CD14-positive monocyte (primary cell): Measurements from ENCODE around the gene VPS52. TPM values are rescaled to one million over a fixed set of nuclear protein-coding genes. Genes with fewer than 3 reads are reported as not detected.
A peak's percentile ranks its signal among the peaks of the same experiment; 100 is the strongest.

Experiments
- DNase-seq, 3 donors: peaks; one replicate each; pipeline ENCODE4 v3.0.0-alpha.2; 2011 to 2022
- H2AFZ ChIP-seq: 2 replicates; pipeline ENCODE4 v1.6.0; 2012; ENCODE audit warnings: mild to moderate bottlenecking, low read depth, low read length, inconsistent platforms; ENCODE audit not compliant: insufficient read depth, poor library complexity, severe bottlenecking
- H3K27ac ChIP-seq, 2 donors: 1 replicate in 1 of 2; 2 replicates in 1 of 2; pipeline ENCODE4 v1.5.1; 2012 to 2013; ENCODE audit warnings: low read length in 2 of 2, control low read depth in 1 of 2, inconsistent platforms in 1 of 2, low read depth in 1 of 2, mild to moderate bottlenecking in 1 of 2
- H3K27me3 ChIP-seq, 2 donors: one replicate each; pipeline versions ENCODE4 v1.6.0 to v1.6.1; 2011 to 2013; ENCODE audit warnings: low read length in 2 of 2; ENCODE audit not compliant: control insufficient read depth in 2 of 2, insufficient read depth in 2 of 2
- H3K36me3 ChIP-seq, 2 donors: replicated peaks in 1 of 2; 1 replicate in 1 of 2; 2 replicates in 1 of 2; pipeline versions ENCODE4 v1.5.1 to v1.6.1; 2012 to 2013; ENCODE audit warnings: low read length in 2 of 2, control low read depth in 1 of 2, inconsistent platforms in 1 of 2, mild to moderate bottlenecking in 1 of 2; ENCODE audit not compliant: insufficient read depth in 2 of 2, control insufficient read depth in 1 of 2
- H3K4me1 ChIP-seq, 2 donors: 1 replicate in 1 of 2; 2 replicates in 1 of 2; pipeline versions ENCODE4 v1.5.1 to v1.6.1; 2012 to 2013; ENCODE audit warnings: low read length in 2 of 2, control low read depth in 1 of 2, inconsistent platforms in 1 of 2, mild to moderate bottlenecking in 1 of 2, moderate library complexity in 1 of 2; ENCODE audit not compliant: insufficient read depth in 2 of 2, control insufficient read depth in 1 of 2
- H3K4me2 ChIP-seq: replicated peaks from 2 replicates; pipeline ENCODE3; 2012; ENCODE audit warnings: low read length, moderate library complexity, mild to moderate bottlenecking; ENCODE audit not compliant: poor library complexity, severe bottlenecking; ENCODE audit errors: extremely low read depth
- H3K4me3 ChIP-seq, 3 experiments: fragments of 200-600 bp in 1 of 3; sonication (generic) in 1 of 3; replicated peaks in 1 of 3; 1 replicate in 2 of 3; 2 replicates in 1 of 3; pipeline ENCODE4 v1.5.1; 2011 to 2013; ENCODE audit warnings: low read length in 3 of 3, mild to moderate bottlenecking in 3 of 3, control low read depth in 2 of 3, low read depth in 2 of 3, inconsistent platforms in 1 of 3, moderate library complexity in 1 of 3
- H3K79me2 ChIP-seq: 2 replicates; pipeline ENCODE4 v1.6.0; 2012; ENCODE audit warnings: mild to moderate bottlenecking, control low read depth, inconsistent platforms, low read length, moderate library complexity; ENCODE audit not compliant: insufficient read depth
- H3K9ac ChIP-seq: 2 replicates; pipeline ENCODE4 v1.6.0; 2017; ENCODE audit warnings: low read length, mild to moderate bottlenecking; ENCODE audit not compliant: insufficient read depth, poor library complexity, severe bottlenecking
- H3K9me3 ChIP-seq, 2 donors: replicated peaks in 1 of 2; 1 replicate in 1 of 2; 2 replicates in 1 of 2; pipeline versions ENCODE4 v1.5.1 to v1.6.1; 2012 to 2013; ENCODE audit warnings: low read length in 2 of 2, control low read depth in 1 of 2; ENCODE audit not compliant: control insufficient read depth in 1 of 2, insufficient read depth in 1 of 2
- H4K20me1 ChIP-seq: 2 replicates; pipeline ENCODE4 v1.6.0; 2012; ENCODE audit warnings: mild to moderate bottlenecking, low read length, control low read depth, moderate library complexity; ENCODE audit not compliant: insufficient read depth
- H3K27ac Mint-ChIP-seq, 7 donors: one replicate each; pipeline ENCODE4 v1.8.0; 2020; ENCODE audit warnings: mild to moderate bottlenecking in 7 of 7, mixed read lengths in 7 of 7, moderate library complexity in 6 of 7, inconsistent platforms in 2 of 7
- H3K27me3 Mint-ChIP-seq, 3 donors: one replicate each; pipeline ENCODE4 v1.8.0; 2021 to 2022; ENCODE audit warnings: low read depth in 3 of 3, mild to moderate bottlenecking in 3 of 3, mixed read lengths in 3 of 3, moderate library complexity in 3 of 3, inconsistent platforms in 1 of 3
- H3K36me3 Mint-ChIP-seq, 2 donors: one replicate each; pipeline ENCODE4 v1.8.0; 2020; ENCODE audit warnings: mixed read lengths in 2 of 2, inconsistent platforms in 1 of 2, mild to moderate bottlenecking in 1 of 2
- H3K4me1 Mint-ChIP-seq: one replicate; pipeline ENCODE4 v1.8.0; 2020; ENCODE audit warnings: mild to moderate bottlenecking, mixed read lengths
- H3K4me3 Mint-ChIP-seq, 2 donors: one replicate each; pipeline ENCODE4 v1.8.0; 2020; ENCODE audit warnings: mild to moderate bottlenecking in 2 of 2, mixed read lengths in 2 of 2, moderate library complexity in 1 of 2
- H3K9me3 Mint-ChIP-seq, 7 donors: one replicate each; pipeline ENCODE4 v1.8.0; 2020 to 2022; ENCODE audit warnings: mixed read lengths in 7 of 7, mild to moderate bottlenecking in 6 of 7, moderate library complexity in 6 of 7, inconsistent platforms in 2 of 7
- CTCF ChIP-seq: fragments of 200-600 bp; IDR thresholded peaks from one replicate; pipeline ENCODE4 v1.8.0; 2022; ENCODE audit warnings: antibody characterized with exemption, mild to moderate bottlenecking
- WGBS: methylation state at CpG from one replicate; pipeline ENCODE4 v1.1.5; 2013; ENCODE audit warnings: missing lambda C conversion rate; ENCODE audit not compliant: insufficient coverage; 5-methylcytosine and 5-hydroxymethylcytosine counted together
- intact Hi-C, 2 donors: fragments of 100-400 bp; cut with micrococcal nuclease; formaldehyde crosslinking; loops; one replicate each; pipeline versions ENCODE4 v1.15.0 to v1.15.1; 2023
- polyA plus RNA-seq, 3 donors: library from polyadenylated mRNA; depleted of rRNA in 1 of 3; unstranded in 2 of 3; stranded (reverse) in 1 of 3; fragments of 300-500 nt in 2 of 3; fragments of >200 nt in 1 of 3; fragmentation: Illumina TruSeq in 2 of 3; gene quantifications; 1 replicate in 2 of 3; 2 replicates in 1 of 3; pipeline ENCODE4 v1.2.3, GENCODE V29; 2012 to 2021

The VPS52 gene
- polyA plus RNA-seq, 3 donors, result 11.0 to 150 (median 14.5) TPM

GRCh38 chr6:33294086-33294823 is 22.6 kb upstream of the VPS52 start:
- peaks cover 63% of the 10 kb centered on the region for H3K79me2 ChIP-seq
- intact Hi-C loops, result loop anchor here in 1 of 2 donors (10.0 kb wide), 1 partner anchor 101 kb away; the partner anchor contains the start of gene KIFC1
- H2AFZ ChIP-seq, result no peak overlapping the region
- DNase-seq, result no peak
- H3K4me1 ChIP-seq, result peaks cover 24 to 27% of the 10 kb centered on the region in 2 donors
- no peak overlapping the region for H3K4me3 ChIP-seq
- H3K4me2 ChIP-seq, result no peak overlapping the region
- no peak overlapping the region for H3K9ac ChIP-seq
- no peak for TF ChIP-seq CTCF
- H3K27ac Mint-ChIP-seq, result peak overlapping the region in 3 of 7 donors; percentile 69 to 81 (median 74)
- H3K9me3 Mint-ChIP-seq, result peaks cover 0 to 3% (median 0%) of the 10 kb centered on the region in 7 donors
- no peak overlapping the region for H3K4me3 Mint-ChIP-seq
- H3K36me3 Mint-ChIP-seq, result peaks cover 54 to 58% of the 10 kb centered on the region in 2 donors
- H3K27me3 Mint-ChIP-seq, result peaks cover 0 to 3% (median 0%) of the 10 kb centered on the region in 3 donors
- no peaks in the 10 kb centered on the region for H3K9me3 ChIP-seq
- H3K27me3 ChIP-seq, result no peaks in the 10 kb centered on the region
- 96% methylated on average over 9 of the region's 10 CpGs for WGBS
- H3K36me3 ChIP-seq, result peaks cover 55 to 63% of the 10 kb centered on the region in 2 donors
- no peak overlapping the region for H3K27ac ChIP-seq
- peaks cover 72% of the 10 kb centered on the region for H4K20me1 ChIP-seq
- peaks cover 37% of the 10 kb centered on the region for H3K4me1 Mint-ChIP-seq

- Histone ChIP-seq H3K27me3 (no peaks in the 10 kb centered on the region), H3K4me1 (peaks cover 30 to 33% of the 10 kb centered on the region in 2 donors), H3K4me3 (no peak overlapping the region), H3K36me3 (peaks cover 55 to 63% of the 10 kb centered on the region in 2 donors), H2AFZ (no peak overlapping the region), H3K4me2 (no peak overlapping the region), H3K27ac (no peak overlapping the region), H3K79me2 (peaks cover 66% of the 10 kb centered on the region), H4K20me1 (peaks cover 72% of the 10 kb centered on the region), H3K9ac (no peak overlapping the region), H3K9me3 (no peaks in the 10 kb centered on the region)
- Mint-ChIP-seq H3K27ac (peak overlapping the region in 3 of 7 donors; percentile 35 to 65 (median 39)), H3K4me3 (no peak overlapping the region), H3K4me1 (peaks cover 44% of the 10 kb centered on the region), H3K36me3 (peaks cover 54 to 58% of the 10 kb centered on the region in 2 donors), H3K9me3 (peaks cover 0 to 2% (median 0%) of the 10 kb centered on the region in 7 donors), H3K27me3 (peaks cover 0 to 2% (median 0%) of the 10 kb centered on the region in 3 donors)
- intact Hi-C loops, result loop anchor here in 1 of 2 donors (10.0 kb wide), 1 partner anchor 102 kb away; the partner anchor contains the start of gene KIFC1
- DNase-seq, result no peak
- whole genome bisulfite sequencing, result 90% methylated on average over 2 of the region's 16 CpGs
- no peak for TF ChIP-seq CTCF
Observed at GRCh38 chr6:33292996-33293682, 21.5 kb upstream of the VPS52 start.
